ENCODE results near the gene CFAP299. TPM values are rescaled to one million over a fixed set of nuclear protein-coding genes. Genes with fewer than 3 reads are reported as not detected.

Gene CFAP299
- total and polyA plus RNA-seq, 2 of the 8 experiments (the other 6 are each of a cell fraction or from before 2014, with no cell fraction given): not detected

DNA sequence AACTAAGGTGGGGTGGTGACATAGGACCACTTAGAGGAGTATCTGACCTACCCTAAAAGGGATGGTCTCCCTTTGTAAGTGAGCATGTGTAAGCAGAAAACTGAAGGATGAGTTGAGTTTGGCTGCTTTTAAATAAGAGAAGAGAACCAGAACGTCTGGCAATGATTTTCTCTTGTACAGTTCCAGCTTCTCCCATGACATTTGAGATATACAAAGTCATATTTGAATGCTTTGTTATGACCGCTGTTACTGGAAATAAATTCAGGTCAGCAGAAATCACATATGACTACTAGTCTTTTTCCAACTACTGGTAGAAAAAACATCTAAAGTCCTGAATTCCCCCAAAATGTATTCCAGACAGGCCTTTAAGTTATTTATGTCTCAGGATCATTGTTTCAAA lies 381.7 kb downstream of the CFAP299 start:
- no peak overlapping the region for H2BK5ac ChIP-seq (ENCODE audit: low read depth, low read length)
- CTCF ChIA-PET (ENCODE audit: partially characterized antibody): interaction anchor here (1.6 kb wide), 1 partner anchor 13 kb away, joined by 3 read pairs; no protein-coding TSS in a partner anchor
- no peak overlapping the region for H2BK20ac ChIP-seq (ENCODE audit: low read length)
- H3K23me2 ChIP-seq (ENCODE audit: low read depth, low read length): no peaks in the 10 kb centered on the region
- POLR2A ChIA-PET (ENCODE audit: partially characterized antibody): no interaction called here
- DNase-seq (ENCODE audit: low read depth in 1 of 2, low spot score in 2 of 2) (no peak), FAIRE-seq (no peak)
- H3K4me2 ChIP-seq (ENCODE audit: insufficient read depth in 1 of 2, low read depth in 2 of 2, low read length in 2 of 2): no peak overlapping the region
- H3K4me1 ChIP-seq (replicated peaks in 1 of 4; ENCODE audit: control insufficient read depth in 3 of 4, insufficient read depth in 4 of 4, low read length in 3 of 4): no peaks in the 10 kb centered on the region
- H4K20me1 ChIP-seq (replicated peaks in 1 of 2; ENCODE audit: control insufficient read depth in 1 of 2, insufficient read depth in 2 of 2, low read length in 2 of 2): no peaks in the 10 kb centered on the region
- H2BK15ac ChIP-seq (ENCODE audit: low read length): no peak overlapping the region
- H2AK5ac ChIP-seq (ENCODE audit: low read depth, low read length): no peak overlapping the region
- no peaks in the 10 kb centered on the region; a peak in 1 of 4 replicates for H3K9me3 ChIP-seq (ENCODE audit: insufficient read depth in 2 of 2, low read depth in 1 of 2, low read length in 1 of 2)
- H3K79me2 ChIP-seq (ENCODE audit: control insufficient read depth in 1 of 2, insufficient read depth in 2 of 2, low read length in 2 of 2): no peaks in the 10 kb centered on the region
- no peaks in the 10 kb centered on the region for H3K27me3 ChIP-seq (replicated peaks in 1 of 4; ENCODE audit: control insufficient read depth in 3 of 4, extremely low read depth in 1 of 4, insufficient read depth in 3 of 4, low read length in 3 of 4)
- H3K79me1 ChIP-seq (ENCODE audit: low read depth, low read length): no peaks in the 10 kb centered on the region
- H3K27ac ChIP-seq (ENCODE audit: low read depth, low read length): no peak overlapping the region
- H2AFZ ChIP-seq (ENCODE audit: low read length): no peak overlapping the region
- 93% methylated on average over 2 of the region's 2 CpGs; no CpG with 5 or more reads in 1 of the 2 experiments for whole genome bisulfite sequencing, 2 experiments (ENCODE audit: extremely low coverage in 1 of 2, insufficient coverage in 1 of 2, insufficient read length in 1 of 2, insufficient replicate concordance in 2 of 2, low coverage in 1 of 2, low lambda C conversion rate in 2 of 2, missing lambda C conversion rate in 1 of 2)
- no peak overlapping the region for H4K91ac ChIP-seq (replicated peaks; ENCODE audit: insufficient read length, low read length)
- no peak overlapping the region for H3K9ac ChIP-seq (replicated peaks in 1 of 4; ENCODE audit: extremely low read depth in 1 of 4, low read depth in 3 of 4, low read length in 3 of 4)
- H4K5ac ChIP-seq (ENCODE audit: insufficient read length, low read depth, low read length): no peak overlapping the region
- no peak overlapping the region for H3K14ac ChIP-seq (ENCODE audit: insufficient read length)
- no peak overlapping the region for H2BK120ac ChIP-seq (replicated peaks; ENCODE audit: low read depth, low read length)
- no peak overlapping the region for H2BK12ac ChIP-seq (ENCODE audit: low read depth, low read length)
- no peak overlapping the region for H3K18ac ChIP-seq (ENCODE audit: extremely low read depth, low read length)
- H4K8ac ChIP-seq (ENCODE audit: extremely low read depth, insufficient read depth, low read length): no peak overlapping the region
- no peak overlapping the region for H3K4ac ChIP-seq (replicated peaks; ENCODE audit: insufficient read length, low read depth, low read length)
- H3K23ac ChIP-seq (ENCODE audit: insufficient read length): no peak overlapping the region
- H3K4me3 ChIP-seq (ENCODE audit: extremely low read depth in 1 of 4, insufficient read depth in 2 of 4, low read depth in 3 of 4, low read length in 4 of 4): no peak overlapping the region
- no peak overlapping the region for H3K56ac ChIP-seq (replicated peaks; ENCODE audit: insufficient read length, low read depth, low read length)
- no peaks in the 10 kb centered on the region for H3K36me3 ChIP-seq (ENCODE audit: control insufficient read depth in 2 of 4, insufficient read depth in 4 of 4, low read length in 3 of 4)
